Naive thymus-derived CD4-positive, alpha-beta T cell (primary cell): ENCODE results near the gene ST6GALNAC3. TPM values are rescaled to one million over a fixed set of nuclear protein-coding genes. Genes with fewer than 3 reads are reported as not detected.

ENCODE experiments used
- ATAC-seq: fragments of 150-1000 bp; cut with Tn5 transposase; 2 replicates; pipeline ENCODE4 v1.10.0; 2021; ENCODE audit warnings: mild to moderate bottlenecking, moderate library complexity
- CTCF ChIA-PET: fragments of 350-600 bp; sonication (Branson Sonifier 250); formaldehyde crosslinking; loops from one replicate; lab custom pipeline; 2021; ENCODE audit warnings: antibody characterized with exemption; lab: Charles Lee
- POLR2A ChIA-PET: fragments of 350-600 bp; sonication (Branson Sonifier 250); formaldehyde crosslinking; loops from one replicate; lab custom pipeline; 2021; ENCODE audit warnings: antibody characterized with exemption, inconsistent platforms; lab: Charles Lee
- DNase-seq, 9 donors: peaks; one replicate each; pipeline versions ENCODE4 v3.0.0 to v3.0.0-alpha.2; 2020 to 2022; ENCODE audit warnings: mixed read lengths in 1 of 9
- H3K27ac ChIP-seq: one replicate; pipeline ENCODE4 v1.7.0; 2013; ENCODE audit warnings: mild to moderate bottlenecking, low read depth, low read length, moderate library complexity
- H3K27me3 ChIP-seq, 2 donors: one replicate each; pipeline ENCODE4 v1.7.0; 2013; ENCODE audit warnings: low read length in 2 of 2, mild to moderate bottlenecking in 2 of 2, moderate library complexity in 2 of 2; ENCODE audit not compliant: control insufficient read depth in 2 of 2, insufficient read depth in 2 of 2
- H3K36me3 ChIP-seq, 3 experiments: 1 replicate in 2 of 3; 2 replicates in 1 of 3; pipeline ENCODE4 v1.7.0; 2013; ENCODE audit warnings: low read length in 3 of 3, mild to moderate bottlenecking in 3 of 3, moderate library complexity in 1 of 3; ENCODE audit not compliant: insufficient read depth in 3 of 3, control insufficient read depth in 2 of 3
- H3K4me1 ChIP-seq, 2 donors: one replicate each; pipeline ENCODE4 v1.7.0; 2013; ENCODE audit warnings: low read length in 2 of 2, mild to moderate bottlenecking in 2 of 2, moderate library complexity in 1 of 2; ENCODE audit not compliant: control insufficient read depth in 2 of 2, insufficient read depth in 2 of 2
- H3K4me3 ChIP-seq: 2 replicates; pipeline ENCODE4 v1.7.0; 2013; ENCODE audit warnings: mild to moderate bottlenecking, low read length
- H3K9me3 ChIP-seq, 3 experiments: 1 replicate in 2 of 3; 2 replicates in 1 of 3; pipeline ENCODE4 v1.7.0; 2013; ENCODE audit warnings: low read length in 3 of 3; ENCODE audit not compliant: control insufficient read depth in 2 of 3
- H3K27ac Mint-ChIP-seq, 9 donors: one replicate each; pipeline ENCODE4 v1.8.0; 2020 to 2022; ENCODE audit warnings: mixed read lengths in 9 of 9, mild to moderate bottlenecking in 8 of 9, moderate library complexity in 5 of 9, inconsistent platforms in 2 of 9
- H3K27me3 Mint-ChIP-seq, 5 donors: one replicate each; pipeline ENCODE4 v1.8.0; 2021 to 2022; ENCODE audit warnings: mixed read lengths in 5 of 5, mild to moderate bottlenecking in 1 of 5
- H3K36me3 Mint-ChIP-seq, 5 donors: one replicate each; pipeline ENCODE4 v1.8.0; 2020 to 2022; ENCODE audit warnings: mixed read lengths in 5 of 5, mild to moderate bottlenecking in 3 of 5, inconsistent platforms in 1 of 5
- H3K4me1 Mint-ChIP-seq, 7 donors: one replicate each; pipeline ENCODE4 v1.8.0; 2020 to 2022; ENCODE audit warnings: mixed read lengths in 7 of 7, mild to moderate bottlenecking in 3 of 7, inconsistent platforms in 1 of 7
- H3K4me3 Mint-ChIP-seq, 10 donors: one replicate each; pipeline ENCODE4 v1.8.0; 2020 to 2022; ENCODE audit warnings: mild to moderate bottlenecking in 10 of 10, mixed read lengths in 10 of 10, moderate library complexity in 6 of 10, inconsistent platforms in 2 of 10
- H3K9me3 Mint-ChIP-seq, 11 donors: one replicate each; pipeline ENCODE4 v1.8.0; 2020 to 2022; ENCODE audit warnings: mixed read lengths in 11 of 11, mild to moderate bottlenecking in 4 of 11, inconsistent platforms in 1 of 11, moderate library complexity in 1 of 11
- intact Hi-C, 2 donors: fragments of 100-400 bp; cut with micrococcal nuclease; formaldehyde crosslinking; loops; one replicate each; pipeline ENCODE4 v1.15.1; 2023
- polyA plus RNA-seq, 2 donors: library from polyadenylated mRNA; unstranded; fragments of 300-500 nt; fragmentation: Illumina TruSeq; gene quantifications; one replicate each; pipeline ENCODE4 v1.2.3, GENCODE V29; 2021
- total RNA-seq, 6 experiments: library from RNA in 5 of 6; stranded (reverse) in 5 of 6; gene quantifications; 1 replicate in 5 of 6; 2 replicates in 1 of 6; pipeline ENCODE4 v1.2.3 and lab custom pipeline; 2021 to 2026

The ST6GALNAC3 gene
- total and polyA plus RNA-seq, 7 experiments from 2014 or later = 0.17 to 4.8 (median 2.1) TPM; not detected in 1

DNA sequence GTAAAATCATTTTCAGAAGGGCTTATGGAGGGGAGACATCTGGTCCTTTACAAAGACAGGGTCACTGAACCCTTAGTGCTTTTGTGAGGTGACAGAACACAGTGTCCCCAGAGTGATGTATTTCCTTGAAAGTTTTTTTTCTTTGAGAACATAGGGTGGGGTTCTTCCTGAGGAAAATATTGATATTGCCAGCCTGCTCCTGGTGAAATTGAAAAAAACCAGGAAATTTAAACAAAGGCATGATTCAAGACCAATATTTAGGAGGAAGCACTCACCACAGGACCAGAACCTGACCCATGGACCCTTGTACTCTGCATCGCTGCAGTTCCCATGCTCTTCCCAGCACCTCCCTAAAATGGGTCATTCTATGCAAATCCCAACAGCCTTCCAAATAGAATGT lies 63.7 kb downstream of the ST6GALNAC3 start:
- H3K4me3 ChIP-seq = no peak overlapping the region
- ATAC-seq = no peak
- no peak overlapping the region for H3K27ac Mint-ChIP-seq
- POLR2A ChIA-PET = no interaction called here
- no peaks in the 10 kb centered on the region for H3K36me3 Mint-ChIP-seq
- H3K9me3 Mint-ChIP-seq = no peaks in the 10 kb centered on the region
- no peaks in the 10 kb centered on the region for H3K4me1 ChIP-seq
- DNase-seq = no peak
- H3K27me3 Mint-ChIP-seq = peaks cover 0 to 4% (median 3%) of the 10 kb centered on the region in 5 donors
- peaks cover 0 to 15% (median 0%) of the 10 kb centered on the region in 7 donors for H3K4me1 Mint-ChIP-seq
- H3K9me3 ChIP-seq = no peaks in the 10 kb centered on the region
- CTCF ChIA-PET = no interaction called here
- no peak overlapping the region for H3K4me3 Mint-ChIP-seq
- no peaks in the 10 kb centered on the region for H3K27me3 ChIP-seq
- H3K36me3 ChIP-seq = no peaks in the 10 kb centered on the region
- intact Hi-C loops = no loop called here
- H3K27ac ChIP-seq = no peak overlapping the region

DNA sequence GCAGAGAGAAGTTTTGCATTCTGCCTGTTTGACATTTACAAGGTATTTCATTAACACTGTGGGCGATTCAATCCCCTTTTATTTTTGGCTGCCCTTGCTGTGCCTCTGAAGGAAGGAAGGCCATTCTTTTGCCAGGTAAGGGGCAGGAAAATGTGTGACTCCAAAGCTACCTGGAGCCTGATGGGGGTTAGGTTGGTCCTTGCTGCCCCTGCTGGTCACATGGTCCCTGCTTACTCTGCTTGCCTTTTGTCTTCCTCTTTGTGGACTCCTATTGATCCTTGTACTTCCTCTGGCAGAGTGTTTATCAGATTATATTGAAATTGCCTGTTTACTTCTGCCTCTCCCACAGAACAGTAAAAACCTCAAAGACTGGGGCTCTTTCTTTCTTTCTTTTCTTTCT lies 65.7 kb downstream of the ST6GALNAC3 start:
- H3K4me1 Mint-ChIP-seq = peaks cover 0 to 15% (median 0%) of the 10 kb centered on the region in 7 donors
- intact Hi-C loops = no loop called here
- H3K36me3 Mint-ChIP-seq = no peaks in the 10 kb centered on the region
- H3K9me3 Mint-ChIP-seq = no peaks in the 10 kb centered on the region
- Histone ChIP-seq H3K36me3 (no peaks in the 10 kb centered on the region), H3K9me3 (no peaks in the 10 kb centered on the region), H3K27me3 (no peaks in the 10 kb centered on the region), H3K27ac (no peak overlapping the region), H3K4me1 (no peaks in the 10 kb centered on the region), H3K4me3 (no peak overlapping the region)
- no peak for ATAC-seq
- ChIA-PET CTCF (no interaction called here), POLR2A (interaction anchor here (0.7 kb wide), 1 partner anchor 82 kb away, joined by 5 read pairs; no protein-coding TSS in a partner anchor)
- H3K27me3 Mint-ChIP-seq = peaks cover 0 to 7% (median 4%) of the 10 kb centered on the region in 5 donors
- no peak overlapping the region for H3K4me3 Mint-ChIP-seq
- H3K27ac Mint-ChIP-seq = peak overlapping the region in 1 of 9 donors; percentile 41
- DNase-seq = no peak

DNA sequence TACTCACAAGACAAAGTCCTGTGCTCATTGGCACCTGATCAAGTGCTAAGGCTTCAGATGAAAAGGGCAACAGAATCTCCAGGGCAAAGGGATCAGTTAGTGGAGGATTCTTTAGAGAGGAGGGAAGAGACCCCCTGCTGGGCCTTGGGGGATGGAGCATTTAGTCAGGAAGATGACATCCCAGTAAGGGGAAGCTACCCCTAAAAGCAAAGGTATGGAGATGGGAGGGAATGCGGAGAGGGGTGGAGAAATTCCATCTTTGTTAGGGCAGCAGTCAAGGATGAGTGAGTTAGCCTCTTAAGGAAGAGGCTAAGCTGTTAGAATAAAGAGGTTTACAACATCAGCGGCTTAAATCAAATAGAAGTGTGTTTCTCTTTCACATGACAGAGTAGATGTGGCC lies 67.4 kb downstream of the ST6GALNAC3 start:
- POLR2A ChIA-PET = no interaction called here
- no peaks in the 10 kb centered on the region for H3K36me3 Mint-ChIP-seq
- no peak overlapping the region for H3K27ac ChIP-seq
- H3K27me3 ChIP-seq = no peaks in the 10 kb centered on the region
- H3K4me3 Mint-ChIP-seq = no peak overlapping the region
- H3K27ac Mint-ChIP-seq = peak overlapping the region in 1 of 9 donors; percentile 56
- no peaks in the 10 kb centered on the region for H3K4me1 ChIP-seq
- ATAC-seq (no peak), DNase-seq (no peak)
- no peaks in the 10 kb centered on the region for H3K9me3 ChIP-seq
- H3K9me3 Mint-ChIP-seq = peaks cover 0 to 2% (median 0%) of the 10 kb centered on the region in 11 donors
- peaks cover 0 to 15% (median 2%) of the 10 kb centered on the region in 7 donors for H3K4me1 Mint-ChIP-seq
- H3K36me3 ChIP-seq = no peaks in the 10 kb centered on the region
- no peak overlapping the region for H3K4me3 ChIP-seq
- intact Hi-C loops = no loop called here
- H3K27me3 Mint-ChIP-seq = peaks cover 0 to 11% (median 4%) of the 10 kb centered on the region in 5 donors
- CTCF ChIA-PET = interaction anchor here (0.6 kb wide), 1 partner anchor 9 kb away, joined by 3 read pairs; no protein-coding TSS in a partner anchor

DNA sequence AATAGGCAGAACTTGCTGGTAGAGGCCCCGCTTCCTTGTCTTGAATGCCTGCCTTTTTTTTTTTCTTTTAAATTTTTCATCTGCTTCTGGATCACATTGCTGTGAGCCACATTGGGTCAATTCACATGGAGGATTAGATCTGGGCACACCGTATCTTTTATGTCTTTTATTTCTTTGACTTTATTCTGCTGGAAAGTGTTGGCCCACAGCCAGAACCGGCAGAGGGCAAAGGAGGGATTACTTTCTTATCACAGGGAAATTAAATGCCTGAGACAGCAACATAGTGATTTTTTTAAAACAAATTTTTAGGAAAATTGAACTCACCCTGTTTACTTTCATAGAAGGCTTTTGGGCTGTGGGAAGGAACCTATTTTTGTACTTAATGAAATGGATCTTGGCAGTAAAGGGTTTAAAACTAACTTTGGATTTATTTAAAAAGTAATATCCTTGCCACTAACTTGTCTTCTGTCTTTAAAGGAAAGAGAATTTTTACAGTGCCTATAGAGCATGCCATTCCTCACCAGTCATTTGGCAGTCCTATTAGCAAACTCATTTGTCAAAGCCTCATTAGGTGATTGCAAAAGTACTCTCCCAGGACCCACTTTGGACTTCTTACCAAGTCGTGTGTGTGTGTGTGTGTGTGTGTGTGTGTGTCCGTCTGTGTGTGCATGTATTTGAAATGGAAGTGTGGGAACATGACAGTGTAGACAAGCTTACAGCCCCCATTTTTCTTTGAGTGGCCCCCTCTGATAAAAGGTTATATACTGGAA lies 68.4 kb downstream of the ST6GALNAC3 start:
- ChIA-PET POLR2A (no interaction called here), CTCF (interaction anchor here (0.6 to 2.0 kb wide), 2 partner anchors 8 to 11 kb away, joined by 3 to 5 read pairs; no protein-coding TSS in a partner anchor)
- Histone ChIP-seq H3K4me3 (no peak overlapping the region), H3K27me3 (no peaks in the 10 kb centered on the region), H3K27ac (no peak overlapping the region), H3K4me1 (no peaks in the 10 kb centered on the region), H3K36me3 (no peaks in the 10 kb centered on the region), H3K9me3 (no peaks in the 10 kb centered on the region)
- ATAC-seq (no peak), DNase-seq (no peak)
- Mint-ChIP-seq H3K27ac (no peak overlapping the region), H3K4me3 (no peak overlapping the region), H3K27me3 (peaks cover 0 to 17% (median 6%) of the 10 kb centered on the region in 5 donors), H3K4me1 (peaks cover 0 to 15% (median 2%) of the 10 kb centered on the region in 7 donors), H3K9me3 (peaks cover 0 to 2% (median 0%) of the 10 kb centered on the region in 11 donors), H3K36me3 (peaks cover 0 to 4% (median 0%) of the 10 kb centered on the region in 5 donors)
- intact Hi-C loops = no loop called here

DNA sequence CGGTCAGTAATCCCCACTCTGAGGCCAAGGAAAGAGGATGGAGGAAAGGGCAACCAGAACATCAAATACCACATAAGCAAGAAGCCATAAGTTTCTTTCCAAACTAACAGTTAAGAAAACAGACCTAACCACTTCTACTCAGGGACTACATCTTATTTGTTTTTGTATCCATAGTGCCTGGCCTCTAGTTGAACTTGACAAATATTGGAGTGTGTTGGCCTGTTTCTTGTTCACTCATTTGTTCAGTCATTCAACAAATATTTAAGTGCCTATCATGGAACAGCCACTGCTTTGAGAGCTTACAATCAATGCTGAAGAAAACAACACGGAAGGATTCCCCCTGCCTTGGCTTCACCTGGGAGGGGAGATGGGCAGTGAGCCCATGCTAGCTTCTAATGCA lies 69.7 kb downstream of the ST6GALNAC3 start:
- H3K27ac Mint-ChIP-seq = peak overlapping the region in 1 of 9 donors; percentile 51
- H3K9me3 Mint-ChIP-seq = peaks cover 0 to 2% (median 0%) of the 10 kb centered on the region in 11 donors
- Histone ChIP-seq H3K9me3 (no peaks in the 10 kb centered on the region), H3K27me3 (no peaks in the 10 kb centered on the region), H3K36me3 (no peaks in the 10 kb centered on the region), H3K4me1 (no peaks in the 10 kb centered on the region), H3K27ac (no peak overlapping the region), H3K4me3 (no peak overlapping the region)
- no peak overlapping the region for H3K4me3 Mint-ChIP-seq
- ATAC-seq (no peak), DNase-seq (no peak)
- ChIA-PET CTCF (interaction anchor here (2.0 kb wide), 1 partner anchor 10 kb away, joined by 5 read pairs; no protein-coding TSS in a partner anchor), POLR2A (interaction anchor here (0.6 kb wide), 1 partner anchor 974 kb away, joined by 3 read pairs; no protein-coding TSS in a partner anchor)
- H3K4me1 Mint-ChIP-seq = peaks cover 0 to 15% (median 2%) of the 10 kb centered on the region in 7 donors
- peaks cover 0 to 4% (median 0%) of the 10 kb centered on the region in 5 donors for H3K36me3 Mint-ChIP-seq
- H3K27me3 Mint-ChIP-seq = peaks cover 0 to 17% (median 6%) of the 10 kb centered on the region in 5 donors
- intact Hi-C loops = no loop called here

DNA sequence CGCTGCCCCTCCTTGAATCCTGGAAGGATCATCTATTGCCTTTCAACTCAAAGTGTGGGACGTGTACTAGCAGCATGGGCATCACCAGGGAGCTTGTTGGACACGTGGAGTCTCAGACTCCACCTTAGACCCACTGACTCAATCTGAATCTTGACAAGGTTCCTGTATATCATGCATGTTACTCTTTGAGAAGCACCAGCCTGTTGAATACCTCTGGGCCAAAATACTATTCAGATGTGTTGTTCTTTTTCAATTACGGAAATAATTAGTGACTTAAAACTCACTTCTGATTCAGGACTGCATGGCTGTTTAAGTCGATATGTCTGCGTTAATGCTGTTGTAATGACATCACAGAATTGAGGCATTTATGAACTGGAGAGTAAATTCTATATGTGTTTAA lies 70.8 kb downstream of the ST6GALNAC3 start:
- no peak for ATAC-seq
- Mint-ChIP-seq H3K9me3 (peaks cover 0 to 2% (median 0%) of the 10 kb centered on the region in 11 donors), H3K27me3 (peaks cover 0 to 21% (median 6%) of the 10 kb centered on the region in 5 donors), H3K4me1 (peaks cover 0 to 10% (median under 1%) of the 10 kb centered on the region in 7 donors), H3K4me3 (no peak overlapping the region), H3K27ac (no peak overlapping the region), H3K36me3 (peaks cover 0 to 4% (median 0%) of the 10 kb centered on the region in 5 donors)
- no peak for DNase-seq
- Histone ChIP-seq H3K27ac (no peak overlapping the region), H3K9me3 (no peaks in the 10 kb centered on the region), H3K27me3 (no peaks in the 10 kb centered on the region), H3K36me3 (no peaks in the 10 kb centered on the region), H3K4me1 (no peaks in the 10 kb centered on the region), H3K4me3 (no peak overlapping the region)
- POLR2A ChIA-PET = no interaction called here
- intact Hi-C loops = no loop called here
- CTCF ChIA-PET = no interaction called here
